ENCODE measurements around the gene MYO3B.

MYO3B gene

GRCh38 chr2:170177950-170178781 lies at the start of gene MYO3B:
MYO3B (plus strand) TSS chr2:170178147; CDS start chr2:170178288, 141 bp downstream.
- TF ChIP-seq RAD21 (IDR thresholded peaks at IDR 0.05; ENCODE audit: low read depth) (no peak), CEBPB (IDR thresholded peaks at IDR 0.05) (no peak), NFIC (IDR thresholded peaks at IDR 0.05) (no peak), EGR1 (IDR thresholded peaks at IDR 0.05) (no peak), REST (IDR thresholded peaks at IDR 0.05; ENCODE audit: low read depth) (no peak), TEAD4 (IDR thresholded peaks at IDR 0.05) (peak; percentile 41; the same call in 1 of the 2 replicates), USF1 (IDR thresholded peaks at IDR 0.05) (no peak), CREB1 (IDR thresholded peaks at IDR 0.05; ENCODE audit: low read depth) (no peak), FOXM1 (IDR thresholded peaks at IDR 0.05; ENCODE audit: borderline replicate concordance, low read depth) (no peak), ZBTB7A (IDR thresholded peaks at IDR 0.05; ENCODE audit: low read depth) (no peak), EP300 (IDR thresholded peaks at IDR 0.05; ENCODE audit: borderline replicate concordance) (peak; percentile 40; the same call in 1 of the 2 replicates), TCF12 (IDR thresholded peaks at IDR 0.05; ENCODE audit: low read depth) (0 out of 2 replicates have a peak, but pooled peaks have one; percentile 56), YY1 (IDR thresholded peaks at IDR 0.05; ENCODE audit: low read depth) (no peak)

GRCh38 chr2:170139276-170139967 lies 38.5 kb upstream of the MYO3B start:
- TF ChIP-seq CEBPB (IDR thresholded peaks at IDR 0.05), result no peak
- no peak for TF ChIP-seq MAX (IDR thresholded peaks at IDR 0.05)
- no peak for TF ChIP-seq RAD21 (IDR thresholded peaks at IDR 0.05; ENCODE audit: low read depth)
- TF ChIP-seq CREB1 (IDR thresholded peaks at IDR 0.05; ENCODE audit: low read depth), result no peak
- TF ChIP-seq USF1 (IDR thresholded peaks at IDR 0.05), result no peak
- TF ChIP-seq TEAD4 (IDR thresholded peaks at IDR 0.05), result no peak
- TF ChIP-seq REST (IDR thresholded peaks at IDR 0.05; ENCODE audit: low read depth), result no peak
- TF ChIP-seq FOXM1 (IDR thresholded peaks at IDR 0.05; ENCODE audit: borderline replicate concordance, low read depth), result no peak
- no peak for TF ChIP-seq NFIC (IDR thresholded peaks at IDR 0.05)
- TF ChIP-seq TAF1 (IDR thresholded peaks at IDR 0.05; ENCODE audit: low read depth), result no peak
- TF ChIP-seq TCF12 (IDR thresholded peaks at IDR 0.05; ENCODE audit: low read depth), result no peak
- TF ChIP-seq EP300 (IDR thresholded peaks at IDR 0.05; ENCODE audit: borderline replicate concordance), result no peak
- TF ChIP-seq ZBTB7A (IDR thresholded peaks at IDR 0.05; ENCODE audit: low read depth), result no peak
- no peak for TF ChIP-seq YY1 (IDR thresholded peaks at IDR 0.05; ENCODE audit: low read depth)
- TF ChIP-seq EGR1 (IDR thresholded peaks at IDR 0.05), result no peak

GRCh38 chr2:170140561-170140960 lies 37.4 kb upstream of the MYO3B start:
- no peak for TF ChIP-seq EP300 (IDR thresholded peaks at IDR 0.05; ENCODE audit: borderline replicate concordance)

- TF ChIP-seq YY1 (IDR thresholded peaks at IDR 0.05; ENCODE audit: low read depth) (no peak), RAD21 (IDR thresholded peaks at IDR 0.05; ENCODE audit: low read depth) (no peak), NFIC (IDR thresholded peaks at IDR 0.05) (no peak), REST (IDR thresholded peaks at IDR 0.05; ENCODE audit: low read depth) (no peak), CEBPB (IDR thresholded peaks at IDR 0.05) (no peak), FOXM1 (IDR thresholded peaks at IDR 0.05; ENCODE audit: borderline replicate concordance, low read depth) (no peak), MAX (IDR thresholded peaks at IDR 0.05) (no peak), CREB1 (IDR thresholded peaks at IDR 0.05; ENCODE audit: low read depth) (no peak), TAF1 (IDR thresholded peaks at IDR 0.05; ENCODE audit: low read depth) (no peak), TEAD4 (IDR thresholded peaks at IDR 0.05) (no peak), EP300 (IDR thresholded peaks at IDR 0.05; ENCODE audit: borderline replicate concordance) (no peak), TCF12 (IDR thresholded peaks at IDR 0.05; ENCODE audit: low read depth) (no peak)
Observed at GRCh38 chr2:170141865-170142264, 36.1 kb upstream of the MYO3B start.
